ENCODE results near the gene LRRC47. TPM values are rescaled to one million over a fixed set of nuclear protein-coding genes. Genes with fewer than 3 reads are reported as not detected.

Gene LRRC47
- total RNA-seq, 1 donor from 2014 or later, result 45.8 TPM

DNA sequence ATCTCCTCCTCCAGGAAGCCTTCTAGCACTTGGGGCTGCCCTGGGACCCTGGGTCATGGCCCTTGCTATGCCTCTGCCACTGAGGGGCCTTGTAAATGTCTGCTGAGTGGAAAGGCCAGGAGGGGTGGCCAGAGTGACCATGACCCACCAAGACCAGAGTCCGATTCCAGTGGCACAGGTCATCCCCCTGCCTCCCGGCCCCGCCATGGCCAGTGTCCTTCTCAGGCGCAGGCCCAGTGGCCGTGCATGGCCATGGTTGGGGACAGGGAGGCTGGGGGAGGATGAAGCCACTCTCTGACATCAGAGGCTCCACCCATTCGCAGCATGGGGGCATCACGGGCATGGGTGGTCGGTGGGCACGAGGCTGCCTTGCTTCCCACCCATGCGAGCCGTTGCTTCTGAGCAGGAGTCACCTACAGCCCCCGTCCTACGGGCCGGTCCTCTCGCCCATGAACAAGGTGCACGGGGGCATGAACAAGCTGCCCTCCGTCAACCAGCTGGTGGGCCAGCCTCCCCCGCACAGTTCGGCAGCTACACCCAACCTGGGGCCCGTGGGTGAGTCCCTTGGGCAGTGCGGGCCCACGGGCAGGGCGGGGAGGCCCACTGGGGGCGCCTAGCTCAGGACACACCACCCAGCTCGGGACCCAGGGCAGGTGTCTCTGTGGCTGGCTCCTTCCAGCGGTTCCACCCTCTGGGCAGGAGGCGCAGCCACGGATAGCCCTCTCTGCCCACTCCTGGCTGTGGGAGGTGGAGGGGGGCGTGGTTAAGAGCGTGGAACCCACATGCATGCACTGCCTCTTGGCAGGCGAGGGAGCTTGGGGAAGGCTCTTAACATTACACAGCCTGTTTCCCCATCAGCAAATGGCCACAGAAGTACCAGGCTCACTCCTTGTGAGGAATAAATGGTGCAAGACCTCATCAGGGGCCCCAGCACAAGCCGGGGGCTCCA, 66.4 kb downstream of the LRRC47 start:
- TF ChIP-seq, protein P1, sequence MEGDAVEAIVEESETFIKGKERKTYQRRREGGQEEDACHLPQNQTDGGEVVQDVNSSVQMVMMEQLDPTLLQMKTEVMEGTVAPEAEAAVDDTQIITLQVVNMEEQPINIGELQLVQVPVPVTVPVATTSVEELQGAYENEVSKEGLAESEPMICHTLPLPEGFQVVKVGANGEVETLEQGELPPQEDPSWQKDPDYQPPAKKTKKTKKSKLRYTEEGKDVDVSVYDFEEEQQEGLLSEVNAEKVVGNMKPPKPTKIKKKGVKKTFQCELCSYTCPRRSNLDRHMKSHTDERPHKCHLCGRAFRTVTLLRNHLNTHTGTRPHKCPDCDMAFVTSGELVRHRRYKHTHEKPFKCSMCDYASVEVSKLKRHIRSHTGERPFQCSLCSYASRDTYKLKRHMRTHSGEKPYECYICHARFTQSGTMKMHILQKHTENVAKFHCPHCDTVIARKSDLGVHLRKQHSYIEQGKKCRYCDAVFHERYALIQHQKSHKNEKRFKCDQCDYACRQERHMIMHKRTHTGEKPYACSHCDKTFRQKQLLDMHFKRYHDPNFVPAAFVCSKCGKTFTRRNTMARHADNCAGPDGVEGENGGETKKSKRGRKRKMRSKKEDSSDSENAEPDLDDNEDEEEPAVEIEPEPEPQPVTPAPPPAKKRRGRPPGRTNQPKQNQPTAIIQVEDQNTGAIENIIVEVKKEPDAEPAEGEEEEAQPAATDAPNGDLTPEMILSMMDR (IDR thresholded peaks at IDR 0.05), result no peak
- DNase-seq (ENCODE audit: low spot score), result no peak
- Mint-ChIP-seq H3K9me3 (ENCODE audit: low read depth) (no peaks in the 10 kb centered on the region), H3K4me1 (ENCODE audit: low read depth) (peaks cover 4% of the 10 kb centered on the region), H3K27me3 (ENCODE audit: low read depth) (peaks cover 12% of the 10 kb centered on the region), H3K4me3 (ENCODE audit: unreplicated experiment) (no peak overlapping the region), H3K27ac (ENCODE audit: unreplicated experiment) (no peak overlapping the region), H3K36me3 (ENCODE audit: low read depth) (no peaks in the 10 kb centered on the region)

Other genes with a start within 250 kb of the LRRC47 start
- 185 to 332 TPM (median 328 TPM) in 3 replicates for gene MEGF6, start 185.0 kb downstream of the LRRC47 start, total RNA-seq
- 52.5 to 53.7 TPM (median 53.6 TPM) in 3 replicates for gene TPRG1L, start 171.5 kb downstream of the LRRC47 start, total RNA-seq
- gene WRAP73, start 146.4 kb downstream of the LRRC47 start, total RNA-seq, result 12.6 to 17.6 TPM (median 15.5 TPM) in 3 replicates
- 0.05 to 0.58 TPM in 2 of 3 replicates, not detected in the other for gene TP73, start 144.0 kb downstream of the LRRC47 start, total RNA-seq
- gene CCDC27, start 44.0 kb downstream of the LRRC47 start, total RNA-seq, result not detected in 3 replicates
- 0.72 to 1.00 TPM in 2 of 3 replicates, not detected in the other for gene SMIM1, start 23.7 kb downstream of the LRRC47 start, total RNA-seq
- 37.4 to 40.6 TPM (median 37.6 TPM) in 3 replicates for gene CEP104, start 60.7 kb upstream of the LRRC47 start, total RNA-seq
- gene DFFB, start 61.0 kb upstream of the LRRC47 start, total RNA-seq, result 5.8 to 8.2 TPM (median 7.3 TPM) in 3 replicates
- gene C1orf174, start 103.8 kb upstream of the LRRC47 start, total RNA-seq, result 25.0 to 25.7 TPM (median 25.3 TPM) in 3 replicates